Left lung (tissue), 10 donors: ENCODE measurements around the gene SNCAIP. TPM values are rescaled to one million over a fixed set of nuclear protein-coding genes. Genes with fewer than 3 reads are reported as not detected.

Experiments used
- ATAC-seq: fragments of 200-7000 bp; cut with Tn5 transposase; one replicate; pipeline ENCODE4 v1.9.1; 2020; ENCODE audit warnings: moderate library complexity
- DNase-seq, 4 donors: peaks; one replicate each; pipeline ENCODE4 v3.0.0-alpha.2; 2013 to 2020
- H3K27ac ChIP-seq, 2 donors: fragments of 200-600 bp; sonication (generic) in 1 of 2; one replicate each; pipeline versions ENCODE4 v1.5.0 to v1.8.0; 2020 to 2021
- H3K27me3 ChIP-seq, 2 donors: fragments of 200-600 bp; sonication (generic) in 1 of 2; one replicate each; pipeline versions ENCODE4 v1.5.0 to v1.8.0; 2020 to 2021
- H3K36me3 ChIP-seq, 2 donors: fragments of 200-600 bp; sonication (generic) in 1 of 2; one replicate each; pipeline versions ENCODE4 v1.5.0 to v1.8.0; 2020 to 2021
- H3K4me1 ChIP-seq, 2 donors: fragments of 200-600 bp; one replicate each; pipeline ENCODE4 v1.8.0; 2021
- H3K4me3 ChIP-seq, 2 donors: fragments of 200-600 bp; sonication (generic) in 1 of 2; one replicate each; pipeline versions ENCODE4 v1.5.0 to v1.8.0; 2020 to 2021; ENCODE audit warnings: mild to moderate bottlenecking in 1 of 2
- H3K9me3 ChIP-seq, 2 donors: fragments of 200-600 bp; sonication (generic) in 1 of 2; one replicate each; pipeline versions ENCODE4 v1.5.0 to v1.8.0; 2020 to 2021
- intact Hi-C, 2 donors: fragments of 100-400 bp; cut with DNase I; formaldehyde crosslinking; loops; one replicate each; pipeline versions ENCODE4 v1.11.2 to v1.14.2; 2022
- polyA plus RNA-seq, 6 donors: library from polyadenylated mRNA; unstranded; fragments of 120-200 nt; gene quantifications; one replicate each; pipeline ENCODE4 v1.2.1, GENCODE V29; 2013; ENCODE audit not compliant: insufficient read length in 6 of 6
- total RNA-seq, 2 donors: library from RNA; stranded (reverse); fragmentation: NEBNext Ultra II Directional; extraction: Animal tissue kit (Norgen Biotek cat#: 25700); gene quantifications; one replicate each; pipeline ENCODE4 v1.2.1, GENCODE V29; 2021
- TF ChIP-seq, protein P1 (sequence below), 2 donors: fragments of 200-600 bp; sonication (generic) in 1 of 2; IDR thresholded peaks; one replicate each; pipeline versions ENCODE4 v1.5.0 to v1.8.0; 2021; ENCODE audit warnings: antibody characterized with exemption in 2 of 2
- donor health status: DM: no; HTN: yes; CAD: no.
- donor health status: DM: no; HTN: no; CAD: no.

The SNCAIP gene
- total and polyA plus RNA-seq, 8 donors, result 2.1 to 23.4 (median 17.3) TPM

DNA sequence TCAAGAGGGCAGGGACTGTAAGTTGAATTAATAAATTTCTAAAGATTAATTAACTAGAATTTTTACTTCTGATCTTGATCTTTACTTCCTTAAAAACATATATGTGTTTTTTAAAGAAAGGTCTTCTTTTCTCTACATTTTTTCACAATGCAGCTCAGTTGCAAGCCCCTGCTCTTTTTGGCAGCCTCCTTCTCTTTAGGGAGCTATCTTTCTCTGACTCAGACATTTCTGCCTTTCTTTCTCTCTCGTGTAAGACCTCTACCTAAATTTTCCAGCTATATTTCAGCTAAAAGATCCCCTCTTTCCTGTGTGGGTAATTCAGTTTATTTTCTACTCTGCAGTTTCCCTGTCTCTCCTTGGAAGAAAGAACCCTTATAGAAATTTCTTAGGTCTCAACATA, 38.3 kb upstream of the SNCAIP start:
- no peak for DNase-seq

DNA sequence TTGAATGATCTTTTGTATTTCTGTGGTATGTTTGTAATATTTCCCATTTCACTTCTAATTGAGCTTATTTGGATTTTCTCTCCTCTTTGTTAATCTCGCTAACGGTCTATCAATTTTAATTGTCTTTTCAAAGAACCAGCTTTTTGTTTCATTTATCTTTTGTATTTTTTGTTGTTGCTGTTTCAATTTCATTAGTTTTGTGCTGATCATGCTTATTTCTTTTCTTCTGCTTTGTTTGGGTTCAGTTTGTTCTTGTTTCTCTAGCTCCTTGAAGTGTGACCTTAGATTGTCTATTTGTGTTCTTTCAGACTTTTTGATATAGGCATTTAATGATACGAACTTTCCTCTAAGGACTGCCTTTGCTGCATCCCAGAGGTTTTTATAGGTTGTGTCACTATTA, 28.4 kb upstream of the SNCAIP start:
- H3K27me3 ChIP-seq, result no peaks in the 10 kb centered on the region
- ATAC-seq (no peak), DNase-seq (no peak)
- no peaks in the 10 kb centered on the region for H3K36me3 ChIP-seq
- H3K4me1 ChIP-seq, result no peaks in the 10 kb centered on the region
- H3K9me3 ChIP-seq, result peaks cover 0 to 4% of the 10 kb centered on the region in 2 donors
- intact Hi-C loops, result no loop called here
- no peak overlapping the region for H3K27ac ChIP-seq
- TF ChIP-seq, protein P1, sequence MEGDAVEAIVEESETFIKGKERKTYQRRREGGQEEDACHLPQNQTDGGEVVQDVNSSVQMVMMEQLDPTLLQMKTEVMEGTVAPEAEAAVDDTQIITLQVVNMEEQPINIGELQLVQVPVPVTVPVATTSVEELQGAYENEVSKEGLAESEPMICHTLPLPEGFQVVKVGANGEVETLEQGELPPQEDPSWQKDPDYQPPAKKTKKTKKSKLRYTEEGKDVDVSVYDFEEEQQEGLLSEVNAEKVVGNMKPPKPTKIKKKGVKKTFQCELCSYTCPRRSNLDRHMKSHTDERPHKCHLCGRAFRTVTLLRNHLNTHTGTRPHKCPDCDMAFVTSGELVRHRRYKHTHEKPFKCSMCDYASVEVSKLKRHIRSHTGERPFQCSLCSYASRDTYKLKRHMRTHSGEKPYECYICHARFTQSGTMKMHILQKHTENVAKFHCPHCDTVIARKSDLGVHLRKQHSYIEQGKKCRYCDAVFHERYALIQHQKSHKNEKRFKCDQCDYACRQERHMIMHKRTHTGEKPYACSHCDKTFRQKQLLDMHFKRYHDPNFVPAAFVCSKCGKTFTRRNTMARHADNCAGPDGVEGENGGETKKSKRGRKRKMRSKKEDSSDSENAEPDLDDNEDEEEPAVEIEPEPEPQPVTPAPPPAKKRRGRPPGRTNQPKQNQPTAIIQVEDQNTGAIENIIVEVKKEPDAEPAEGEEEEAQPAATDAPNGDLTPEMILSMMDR (IDR thresholded peaks at IDR 0.05), result no peak
- H3K4me3 ChIP-seq, result no peak overlapping the region

More for the DNA sequence above, 38.3 kb upstream of the SNCAIP start:
- ATAC-seq, result no peak
- H3K27ac ChIP-seq, result no peak overlapping the region
- intact Hi-C loops, result no loop called here
- no peak overlapping the region for H3K4me3 ChIP-seq
- no peaks in the 10 kb centered on the region for H3K9me3 ChIP-seq
- H3K4me1 ChIP-seq, result no peaks in the 10 kb centered on the region
- TF ChIP-seq, protein P1 (IDR thresholded peaks at IDR 0.05), result no peak
- H3K27me3 ChIP-seq, result no peaks in the 10 kb centered on the region
- H3K36me3 ChIP-seq, result no peaks in the 10 kb centered on the region

DNA sequence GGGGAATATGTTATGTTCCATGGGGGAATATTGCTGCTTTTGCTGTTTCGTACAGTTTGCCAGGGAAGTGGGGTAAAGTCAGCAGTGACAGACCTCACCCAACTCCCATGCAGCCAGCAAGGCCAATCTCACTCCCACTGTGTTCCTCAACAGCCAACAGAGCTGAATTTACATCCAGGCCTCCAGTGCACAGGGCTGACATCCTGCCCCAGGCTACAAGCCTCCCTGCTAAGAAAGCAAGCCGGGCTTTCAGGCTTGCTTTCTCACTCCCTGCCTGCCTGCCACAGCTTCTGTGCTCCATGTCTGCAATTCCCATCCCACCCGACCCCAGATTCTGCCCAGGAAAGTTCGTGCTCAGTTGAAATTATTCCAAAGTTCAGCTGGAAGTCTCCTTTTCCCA, 25.5 kb upstream of the SNCAIP start:
- TF ChIP-seq, protein P1 (IDR thresholded peaks at IDR 0.05), result no peak
- intact Hi-C loops, result no loop called here
- Histone ChIP-seq H3K4me1 (no peaks in the 10 kb centered on the region), H3K4me3 (no peak overlapping the region), H3K36me3 (no peaks in the 10 kb centered on the region), H3K27ac (no peak overlapping the region), H3K27me3 (no peaks in the 10 kb centered on the region), H3K9me3 (peaks cover 0 to 4% of the 10 kb centered on the region in 2 donors)
- ATAC-seq, result no peak
- DNase-seq, result peak in 1 of 4 donors; percentile 20

DNA sequence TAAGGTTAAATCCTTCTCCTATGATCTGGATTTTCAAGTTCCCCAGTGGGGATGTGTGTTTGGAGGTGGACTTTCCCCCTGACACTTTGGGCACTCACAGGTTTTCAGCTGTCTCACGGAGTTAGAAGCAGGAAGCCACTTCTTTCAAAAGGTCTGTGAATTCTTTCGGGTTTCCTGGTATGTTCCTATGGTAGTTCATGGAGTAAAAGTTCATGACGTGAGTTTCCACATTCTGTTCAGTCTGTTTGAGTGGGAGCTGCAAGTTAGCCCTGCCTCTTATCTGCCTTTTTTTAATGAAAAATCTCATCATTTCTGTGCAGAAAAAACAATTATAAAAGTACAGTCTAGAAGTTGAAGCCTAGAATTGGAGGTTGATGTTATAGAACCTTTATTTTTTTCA, 24.9 kb upstream of the SNCAIP start:
- H3K4me3 ChIP-seq, result no peak overlapping the region
- H3K27me3 ChIP-seq, result no peaks in the 10 kb centered on the region
- H3K9me3 ChIP-seq, result peaks cover 0 to 4% of the 10 kb centered on the region in 2 donors
- H3K4me1 ChIP-seq, result no peaks in the 10 kb centered on the region
- no peak overlapping the region for H3K27ac ChIP-seq
- TF ChIP-seq, protein P1 (IDR thresholded peaks at IDR 0.05), result no peak
- ATAC-seq, result no peak
- DNase-seq, result no peak
- intact Hi-C loops, result no loop called here
- no peaks in the 10 kb centered on the region for H3K36me3 ChIP-seq

DNA sequence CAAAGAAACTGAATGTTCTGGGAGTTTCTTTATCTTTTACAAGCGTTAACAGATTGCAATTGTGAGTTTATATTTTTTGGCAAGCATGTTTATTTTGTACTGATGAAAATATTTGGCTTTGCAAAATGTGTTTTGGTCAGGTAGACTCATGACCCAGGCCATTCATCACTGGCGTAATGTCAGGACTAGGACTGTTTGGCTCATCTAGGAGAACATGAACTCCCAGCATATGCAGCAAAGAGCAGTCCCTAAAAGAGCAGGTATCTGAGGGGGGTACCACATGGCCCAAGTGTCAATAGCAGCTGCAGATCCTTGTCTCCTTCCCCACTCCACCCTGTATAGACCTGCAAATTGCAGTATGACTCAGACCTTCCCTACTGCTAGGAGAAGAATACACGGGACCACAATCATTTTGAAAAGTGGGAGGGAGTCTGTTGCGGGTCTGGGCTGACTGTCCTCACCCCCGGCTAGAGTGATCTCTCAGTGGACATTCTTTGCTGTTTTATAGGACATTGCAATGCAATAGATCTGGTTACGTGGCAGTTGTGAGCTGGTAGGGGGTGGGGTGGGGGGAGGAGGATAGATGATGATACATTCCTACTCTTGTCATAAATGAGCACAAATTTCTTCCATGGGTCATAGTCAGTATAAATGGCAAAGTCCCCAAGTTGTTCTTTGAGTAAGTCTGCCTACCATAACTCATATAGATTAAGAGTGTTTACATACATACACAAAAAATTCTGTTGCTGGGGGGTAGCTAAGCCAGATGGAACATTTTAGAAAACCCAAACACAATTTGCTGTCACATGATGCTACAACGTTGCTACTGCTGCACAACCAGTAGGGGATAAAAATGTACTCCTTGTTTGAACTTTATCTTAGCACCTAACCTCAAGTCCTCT, 20.8 kb upstream of the SNCAIP start:
- no peak overlapping the region for H3K4me3 ChIP-seq
- no peak for DNase-seq
- ATAC-seq, result no peak
- intact Hi-C loops, result no loop called here
- no peaks in the 10 kb centered on the region for H3K9me3 ChIP-seq
- H3K27ac ChIP-seq, result no peak overlapping the region
- H3K27me3 ChIP-seq, result no peaks in the 10 kb centered on the region
- no peaks in the 10 kb centered on the region for H3K4me1 ChIP-seq
- H3K36me3 ChIP-seq, result no peaks in the 10 kb centered on the region
- TF ChIP-seq, protein P1 (IDR thresholded peaks at IDR 0.05), result no peak
